CD4-positive, alpha-beta T cell (primary cell): ENCODE results near the gene MMRN2. TPM values are rescaled to one million over a fixed set of nuclear protein-coding genes. Genes with fewer than 3 reads are reported as not detected.

Experiments used
- ATAC-seq: fragments of 200-7000 bp; cut with Tn5 transposase; one replicate; pipeline ENCODE4 v1.10.0; 2022; ENCODE audit warnings: mild to moderate bottlenecking; ENCODE audit not compliant: poor library complexity
- CTCF ChIA-PET: fragments of 350-600 bp; sonication (Branson Sonifier 250); formaldehyde crosslinking; loops from one replicate; lab custom pipeline; 2021; ENCODE audit warnings: antibody characterized with exemption, inconsistent platforms; lab: Charles Lee
- POLR2A ChIA-PET: fragments of 350-600 bp; sonication (Branson Sonifier 250); formaldehyde crosslinking; loops from one replicate; lab custom pipeline; 2021; ENCODE audit warnings: antibody characterized with exemption, inconsistent platforms; lab: Charles Lee
- DNase-seq, 14 experiments: peaks; one replicate each; pipeline ENCODE4 v3.0.0-alpha.2; 2013 to 2020; ENCODE audit warnings: mixed read lengths in 2 of 14
- H3K27ac ChIP-seq, 2 donors: one replicate each; pipeline versions ENCODE4 v1.5.1 to v1.7.0; 2013; ENCODE audit warnings: low read length in 2 of 2, low read depth in 1 of 2, mild to moderate bottlenecking in 1 of 2
- H3K27me3 ChIP-seq, 2 experiments: 1 replicate in 1 of 2; 2 replicates in 1 of 2; pipeline versions ENCODE4 v1.6.1 to v1.7.0; 2013; ENCODE audit warnings: low read length in 2 of 2, control low read depth in 1 of 2, mild to moderate bottlenecking in 1 of 2, moderate library complexity in 1 of 2; ENCODE audit not compliant: insufficient read depth in 2 of 2, control insufficient read depth in 1 of 2
- H3K36me3 ChIP-seq: one replicate; pipeline ENCODE4 v1.6.1; 2013; ENCODE audit warnings: low read length, control low read depth; ENCODE audit not compliant: insufficient read depth
- H3K4me1 ChIP-seq: one replicate; pipeline ENCODE4 v1.6.1; 2013; ENCODE audit warnings: low read length, control low read depth; ENCODE audit not compliant: insufficient read depth
- H3K4me3 ChIP-seq: one replicate; pipeline ENCODE4 v1.5.1; 2013; ENCODE audit warnings: mild to moderate bottlenecking, low read length, moderate library complexity
- H3K9me3 ChIP-seq, 2 experiments: 1 replicate in 1 of 2; 2 replicates in 1 of 2; pipeline versions ENCODE4 v1.6.1 to v1.7.0; 2013; ENCODE audit warnings: low read length in 2 of 2, mild to moderate bottlenecking in 2 of 2, control low read depth in 1 of 2, moderate library complexity in 1 of 2; ENCODE audit not compliant: control insufficient read depth in 1 of 2, insufficient read depth in 1 of 2
- H3K27ac Mint-ChIP-seq: one replicate; pipeline ENCODE4 v1.8.0; 2020; ENCODE audit warnings: mixed read lengths
- H3K27me3 Mint-ChIP-seq: one replicate; pipeline ENCODE4 v1.8.0; 2021; ENCODE audit warnings: mixed read lengths
- H3K36me3 Mint-ChIP-seq: one replicate; pipeline ENCODE4 v1.8.0; 2021; ENCODE audit warnings: low read depth, mixed read lengths
- H3K4me1 Mint-ChIP-seq: one replicate; pipeline ENCODE4 v1.8.0; 2021; ENCODE audit warnings: low read depth, mixed read lengths
- H3K4me3 Mint-ChIP-seq: one replicate; pipeline ENCODE4 v1.8.0; 2020; ENCODE audit warnings: mild to moderate bottlenecking, mixed read lengths
- H3K9me3 Mint-ChIP-seq: one replicate; pipeline ENCODE4 v1.8.0; 2020; ENCODE audit warnings: mixed read lengths
- CTCF ChIP-seq: fragments of 200-600 bp; IDR thresholded peaks from one replicate; pipeline ENCODE4 v1.8.0; 2022; ENCODE audit warnings: antibody characterized with exemption, mild to moderate bottlenecking
- intact Hi-C, 2 experiments: fragments of 100-400 bp; cut with DNase I in 1 of 2; cut with micrococcal nuclease in 1 of 2; formaldehyde crosslinking; loops; one replicate each; pipeline versions ENCODE4 v1.15.1 to v1.9.0; 2023 to 2025; cut with DNase I, micrococcal nuclease
- total RNA-seq, 174 experiments: library from RNA in 2 of 174; stranded (reverse) in 2 of 174; gene quantifications; one replicate each; pipeline ENCODE4 v1.2.3 and lab custom pipeline; 2021 to 2026

MMRN2 gene
- total RNA-seq, 2 experiments from 2014 or later: 0.47 to 1.8 TPM

- CTCF ChIA-PET: interaction anchor here (2.0 kb wide), 1 partner anchor 24 kb away, joined by 5 read pairs; no protein-coding TSS in a partner anchor
- DNase-seq (peak in 1 of 14 experiments; percentile 16), ATAC-seq (no peak)
- POLR2A ChIA-PET: no interaction called here
- no peaks in the 10 kb centered on the region for H3K4me1 Mint-ChIP-seq
- H3K36me3 ChIP-seq: no peaks in the 10 kb centered on the region
- TF ChIP-seq CTCF: no peak
- H3K4me3 Mint-ChIP-seq: no peak overlapping the region
- H3K4me1 ChIP-seq: peaks cover 5% of the 10 kb centered on the region
- no peaks in the 10 kb centered on the region for H3K27me3 ChIP-seq
- intact Hi-C loops: no loop called here
- H3K27ac Mint-ChIP-seq: no peak overlapping the region
- no peak overlapping the region for H3K27ac ChIP-seq
- H3K9me3 Mint-ChIP-seq: no peaks in the 10 kb centered on the region
- H3K36me3 Mint-ChIP-seq: no peaks in the 10 kb centered on the region
- H3K27me3 Mint-ChIP-seq: peaks cover 5% of the 10 kb centered on the region
- no peak overlapping the region for H3K4me3 ChIP-seq
- H3K9me3 ChIP-seq: no peaks in the 10 kb centered on the region
These were observed 14.7 kb downstream of the MMRN2 start for GRCh38 chr10:86942441-86943315.

GRCh38 chr10:86941991-86942421 lies 15.4 kb downstream of the MMRN2 start:
- TF ChIP-seq CTCF: no peak
- no peak overlapping the region for H3K4me3 ChIP-seq
- ChIA-PET POLR2A (no interaction called here), CTCF (interaction anchor here (2.0 kb wide), 1 partner anchor 24 kb away, joined by 5 read pairs; no protein-coding TSS in a partner anchor)
- H3K27me3 ChIP-seq: no peaks in the 10 kb centered on the region
- H3K27ac ChIP-seq: no peak overlapping the region
- Mint-ChIP-seq H3K27me3 (peaks cover 5% of the 10 kb centered on the region), H3K27ac (no peak overlapping the region), H3K9me3 (no peaks in the 10 kb centered on the region), H3K4me3 (no peak overlapping the region), H3K36me3 (no peaks in the 10 kb centered on the region), H3K4me1 (no peaks in the 10 kb centered on the region)
- no peaks in the 10 kb centered on the region for H3K36me3 ChIP-seq
- intact Hi-C loops: no loop called here
- peak in 1 of 14 experiments; percentile 11 for DNase-seq
- H3K4me1 ChIP-seq: peaks cover 5% of the 10 kb centered on the region
- no peaks in the 10 kb centered on the region for H3K9me3 ChIP-seq
- ATAC-seq: no peak

GRCh38 chr10:86941426-86941825 lies 16.0 kb downstream of the MMRN2 start:
- CTCF ChIA-PET: interaction anchor here (2.0 kb wide), 1 partner anchor 25 kb away, joined by 5 read pairs; no protein-coding TSS in a partner anchor
- no peak overlapping the region for H3K27ac Mint-ChIP-seq

More at GRCh38 chr10:86941426-86941825, 16.0 kb downstream of the MMRN2 start:
- no peaks in the 10 kb centered on the region for H3K9me3 ChIP-seq
- Mint-ChIP-seq H3K36me3 (no peaks in the 10 kb centered on the region), H3K4me3 (no peak overlapping the region), H3K9me3 (no peaks in the 10 kb centered on the region), H3K27me3 (peaks cover under 1% of the 10 kb centered on the region), H3K4me1 (no peaks in the 10 kb centered on the region)
- H3K4me3 ChIP-seq: no peak overlapping the region
- no peaks in the 10 kb centered on the region for H3K27me3 ChIP-seq
- H3K4me1 ChIP-seq: peaks cover 5% of the 10 kb centered on the region
- TF ChIP-seq CTCF: no peak
- no peak for ATAC-seq
- intact Hi-C loops: no loop called here
- no peaks in the 10 kb centered on the region for H3K36me3 ChIP-seq
- DNase-seq: no peak
- H3K27ac ChIP-seq: no peak overlapping the region
- POLR2A ChIA-PET: no interaction called here
